Left kidney (tissue), 2 donors: Measurements from ENCODE around the gene APEX1. TPM values are rescaled to one million over a fixed set of nuclear protein-coding genes. Genes with fewer than 3 reads are reported as not detected.
"Not testable (repeated sequence)": the region's sequence is repeated elsewhere in the genome, so short reads cannot be mapped to it uniquely, and the experiment has no call there.

Experiments
- DNase-seq: peaks from one replicate; pipeline ENCODE4 v3.0.0-alpha.2; 2013
- polyA plus RNA-seq: library from polyadenylated mRNA; unstranded; fragments of 120-200 nt; gene quantifications from one replicate; pipeline ENCODE4 v1.2.1, GENCODE V29; 2013; ENCODE audit not compliant: insufficient read length

The APEX1 gene
- polyA plus RNA-seq, 1 donor = 289 TPM

- DNase-seq = not testable (repeated sequence)
Observed at GRCh38 chr14:20506276-20506675, 51.2 kb downstream of the APEX1 start.

GRCh38 chr14:20506752-20507151, 51.7 kb downstream of the APEX1 start:
- DNase-seq = not testable (repeated sequence)

Other genes starting within 250 kb of the APEX1 start
- gene OR11H6, start 231.5 kb upstream of the APEX1 start, polyA plus RNA-seq = not detected
- 0.98 TPM for gene OR11H7, start 226.2 kb upstream of the APEX1 start, polyA plus RNA-seq
- gene OR11H4, start 215.9 kb upstream of the APEX1 start, polyA plus RNA-seq = 0.13 TPM
- 28.9 TPM for gene TTC5, start 149.3 kb upstream of the APEX1 start, polyA plus RNA-seq
- gene CCNB1IP1, start 121.9 kb upstream of the APEX1 start, polyA plus RNA-seq = 127 TPM
- gene PARP2, start 111.6 kb upstream of the APEX1 start, polyA plus RNA-seq = 72.2 TPM
- gene TEP1, start 41.7 kb upstream of the APEX1 start, polyA plus RNA-seq = 21.5 TPM
- 0.60 TPM for gene KLHL33, start 19.1 kb upstream of the APEX1 start, polyA plus RNA-seq
- 85.7 TPM for gene OSGEP, start 414 bp upstream of the APEX1 start, polyA plus RNA-seq
- 37.0 TPM for gene PIP4P1, start 6.2 kb downstream of the APEX1 start, polyA plus RNA-seq
- gene PNP, start 14.2 kb downstream of the APEX1 start, polyA plus RNA-seq = 74.1 TPM
- 0.13 TPM for gene RNASE10, start 50.3 kb downstream of the APEX1 start, polyA plus RNA-seq
- not detected for gene RNASE9, start 105.8 kb downstream of the APEX1 start, polyA plus RNA-seq
- not detected for gene RNASE11, start 132.8 kb downstream of the APEX1 start, polyA plus RNA-seq
- gene RNASE12, start 136.2 kb downstream of the APEX1 start, polyA plus RNA-seq = not detected
- gene OR6S1, start 186.5 kb downstream of the APEX1 start, polyA plus RNA-seq = not detected
- 1.0 TPM for gene RNASE4, start 229.3 kb downstream of the APEX1 start, polyA plus RNA-seq
- gene ANG, start 233.5 kb downstream of the APEX1 start, polyA plus RNA-seq = 3.3 TPM